ENCODE measurements around the gene FRMD8. TPM values are rescaled to one million over a fixed set of nuclear protein-coding genes. Genes with fewer than 3 reads are reported as not detected.

Gene FRMD8
- total and polyA plus RNA-seq, 9 of the 15 experiments (the other 6 are each of a cell fraction or from before 2014, with no cell fraction given) = 4.5 to 54.5 (median 15.8) TPM

GRCh38 chr11:65424205-65425104 is 38.0 kb downstream of the FRMD8 start (continued):
- TF ChIP-seq CBX3 (IDR thresholded peaks at IDR 0.05; ENCODE audit: borderline replicate concordance in 1 of 2, low read length in 2 of 2) (0 out of 3 replicates have a peak, but pooled peaks of 1 of the 2 experiments have one; percentile 49), GABPB1 (CRISPR knock-in tag; IDR thresholded peaks at IDR 0.05) (peak; percentile 51), NFIX (CRISPR knock-in tag; IDR thresholded peaks at IDR 0.05; ENCODE audit: low read depth) (no peak), DLX4 (CRISPR knock-in tag; IDR thresholded peaks at IDR 0.05) (no peak), HNRNPLL (IDR thresholded peaks at IDR 0.05; ENCODE audit: low read depth, low read length, poor library complexity, severe bottlenecking) (peak; percentile 4), HNRNPL (IDR thresholded peaks at IDR 0.05; ENCODE audit: low read depth, low read length) (peak; percentile 66), SIX5 (IDR thresholded peaks at IDR 0.05; ENCODE audit: borderline replicate concordance in 1 of 2, insufficient read depth in 1 of 2, low read depth in 1 of 2, low read length in 2 of 2) (no peak), ZNF280A (IDR thresholded peaks at IDR 0.05; ENCODE audit: low read depth, partially characterized antibody) (no peak), SAP30 (IDR thresholded peaks at IDR 0.05; ENCODE audit: borderline replicate concordance, insufficient read depth, low read depth, low read length, poor library complexity, severe bottlenecking) (no peak), RBM22 (IDR thresholded peaks at IDR 0.05; ENCODE audit: low read depth, low read length, poor library complexity, severe bottlenecking) (peak; percentile 57), KAT7 (CRISPR knock-in tag; IDR thresholded peaks at IDR 0.05; ENCODE audit: borderline replicate concordance) (peak; percentile 95; the same call in 1 of the 2 replicates), RAD51 (IDR thresholded peaks at IDR 0.05; ENCODE audit: borderline replicate concordance, low read depth) (no peak), RCOR1 (IDR thresholded peaks at IDR 0.05; ENCODE audit: borderline replicate concordance in 1 of 2, low read depth in 2 of 2, low read length in 2 of 2) (no peak), NCOA6 (IDR thresholded peaks at IDR 0.05) (no peak), BRF1 (IDR thresholded peaks at IDR 0.05; ENCODE audit: borderline replicate concordance, extremely low read depth, insufficient read length) (no peak), ZNF384 (IDR thresholded peaks at IDR 0.05; ENCODE audit: low read depth, low read length) (no peak), GABPB2 (CRISPR knock-in tag; conservative IDR thresholded peaks at IDR 0.05) (no peak), TARDBP (IDR thresholded peaks at IDR 0.05) (no peak), ZNF57 (CRISPR knock-in tag; IDR thresholded peaks at IDR 0.05) (no peak), ELK1 (CRISPR knock-in tag; IDR thresholded peaks at IDR 0.05) (no peak), KLF13 (tag; IDR thresholded peaks at IDR 0.05; ENCODE audit: borderline replicate concordance, low read depth) (no peak), GTF2E2 (tag; IDR thresholded peaks at IDR 0.05) (no peak), ZNF785 (CRISPR knock-in tag; IDR thresholded peaks at IDR 0.05) (no peak), NCOA4 (IDR thresholded peaks at IDR 0.05; ENCODE audit: partially characterized antibody) (no peak)

Measured in K562 (cell line).